ENCODE results near the gene PTPN1. TPM values are rescaled to one million over a fixed set of nuclear protein-coding genes. Genes with fewer than 3 reads are reported as not detected.
"Not testable (repeated sequence)": the region's sequence is repeated elsewhere in the genome, so short reads cannot be mapped to it uniquely, and the experiment has no call there.

The PTPN1 gene
- total RNA-seq, 2 donors from 2014 or later: 31.3 to 33.9 TPM

DNA sequence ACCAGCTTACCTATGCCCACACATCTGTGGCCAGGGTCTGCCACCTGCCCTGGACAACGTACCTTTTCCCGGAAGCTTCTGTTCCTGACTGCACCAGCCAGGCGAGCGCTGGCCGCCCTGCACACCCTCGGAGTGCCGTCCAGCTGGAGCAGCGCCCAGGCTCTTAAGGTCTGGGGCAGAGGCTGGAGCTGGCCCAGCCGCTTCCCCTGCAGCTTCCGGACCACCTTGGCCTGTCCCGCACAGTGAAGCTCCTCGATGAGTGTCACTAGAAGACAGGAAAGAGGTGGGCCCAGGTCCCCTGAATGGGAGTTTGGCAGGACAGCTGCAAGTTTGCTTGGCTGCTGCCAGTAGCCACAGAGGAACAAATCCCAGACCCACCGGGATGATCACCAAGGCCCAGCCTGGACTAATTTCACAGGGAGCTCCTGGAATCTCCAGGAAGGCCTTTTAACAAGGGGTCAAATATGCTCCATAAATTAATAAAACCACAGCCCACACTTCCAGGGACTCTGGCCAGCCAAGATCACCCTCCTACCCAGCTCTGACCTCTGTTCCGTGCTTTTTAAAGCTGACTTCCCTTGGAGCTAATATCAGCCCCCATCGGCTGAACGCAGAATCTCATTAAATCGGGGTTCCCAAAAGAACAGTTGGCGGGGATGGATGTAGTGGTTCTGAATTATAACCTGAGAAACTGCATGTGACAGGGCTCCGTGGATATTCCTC is 82.3 kb downstream of the PTPN1 start:
- no peak for DNase-seq
- ATAC-seq: no peak
- intact Hi-C loops (cut with DNase I, micrococcal nuclease): no loop called here

DNA sequence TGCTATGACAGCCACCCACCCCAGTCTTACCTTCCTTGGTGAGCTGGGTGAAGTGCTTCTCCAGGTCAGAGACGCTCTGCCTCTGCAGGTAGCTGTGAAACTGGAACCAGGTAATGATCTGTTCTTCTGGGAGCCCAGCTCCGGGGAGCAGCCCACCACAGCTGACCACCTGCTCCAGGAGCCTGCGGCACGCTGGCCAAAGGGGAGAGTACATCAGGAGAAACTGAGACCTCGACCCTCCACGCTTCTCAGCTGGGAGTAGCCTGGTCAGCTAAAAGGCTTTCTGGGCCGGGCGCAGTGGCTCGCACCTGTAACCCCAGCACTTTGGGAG is 82.8 kb downstream of the PTPN1 start:
- ATAC-seq (no peak), DNase-seq (no peak)
- intact Hi-C loops (cut with DNase I, micrococcal nuclease): no loop called here

DNA sequence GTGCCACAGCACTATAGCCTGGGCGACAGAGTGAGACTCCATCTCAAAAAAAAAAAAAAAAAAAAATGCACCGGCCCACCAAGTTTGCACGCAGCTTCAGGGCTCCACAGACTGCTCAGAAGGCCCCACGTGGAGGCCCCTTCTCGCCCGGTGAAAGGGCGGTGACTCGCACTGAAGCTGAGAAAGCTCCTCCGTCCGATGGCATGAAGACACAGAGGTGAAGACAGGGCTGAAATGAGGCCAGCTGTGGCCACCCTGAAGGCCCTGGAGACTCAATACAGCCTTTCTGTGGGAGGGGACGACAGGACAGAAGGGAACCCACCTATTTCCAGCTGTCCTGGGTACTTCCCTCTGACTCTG is 84.0 kb downstream of the PTPN1 start:
- DNase-seq (no peak), ATAC-seq (peak; percentile 7)
- intact Hi-C loops (cut with DNase I, micrococcal nuclease): no loop called here

DNA sequence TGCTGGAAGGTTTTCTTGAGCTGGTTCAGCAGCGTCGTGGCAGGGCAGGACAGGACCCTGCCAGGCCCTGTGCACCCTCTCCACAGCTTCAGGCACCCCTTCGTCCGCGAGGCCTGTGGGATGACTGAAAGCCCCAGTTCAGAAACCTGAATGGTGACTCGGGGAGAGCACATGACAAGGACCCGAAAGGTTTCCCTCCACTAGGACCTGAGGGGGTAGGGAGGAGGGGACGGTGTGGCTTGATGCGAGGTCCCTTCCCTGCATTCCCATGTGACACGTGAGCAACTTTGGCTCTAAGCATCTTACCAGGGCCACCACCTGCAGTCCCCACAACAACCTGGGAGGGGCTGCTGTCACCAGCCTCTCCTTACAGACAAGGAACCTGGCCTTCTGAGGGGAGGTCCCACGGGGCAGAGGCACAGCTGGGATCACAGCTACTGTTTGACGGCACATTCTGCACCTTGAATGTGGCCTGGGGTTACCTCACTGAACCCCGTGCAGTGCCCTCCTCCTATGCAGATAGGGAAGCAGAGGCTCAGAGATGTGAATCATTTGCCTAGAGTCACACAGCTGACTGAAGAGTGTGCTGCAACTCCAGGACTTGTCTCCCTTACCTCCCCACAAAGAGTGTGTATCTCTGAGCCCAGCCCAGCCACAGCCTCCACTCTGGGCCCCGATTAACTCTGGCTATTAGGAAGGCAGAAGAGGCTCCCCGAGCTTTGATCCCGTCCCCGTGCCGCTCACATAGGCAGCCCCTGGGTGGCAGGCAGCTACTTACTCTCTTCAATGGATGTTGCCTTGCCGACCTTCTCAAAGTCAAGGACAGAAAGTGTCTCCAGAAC is 84.6 kb downstream of the PTPN1 start:
- ATAC-seq (peak; percentile 13), DNase-seq (no peak)
- intact Hi-C loops (cut with DNase I, micrococcal nuclease): no loop called here

DNA sequence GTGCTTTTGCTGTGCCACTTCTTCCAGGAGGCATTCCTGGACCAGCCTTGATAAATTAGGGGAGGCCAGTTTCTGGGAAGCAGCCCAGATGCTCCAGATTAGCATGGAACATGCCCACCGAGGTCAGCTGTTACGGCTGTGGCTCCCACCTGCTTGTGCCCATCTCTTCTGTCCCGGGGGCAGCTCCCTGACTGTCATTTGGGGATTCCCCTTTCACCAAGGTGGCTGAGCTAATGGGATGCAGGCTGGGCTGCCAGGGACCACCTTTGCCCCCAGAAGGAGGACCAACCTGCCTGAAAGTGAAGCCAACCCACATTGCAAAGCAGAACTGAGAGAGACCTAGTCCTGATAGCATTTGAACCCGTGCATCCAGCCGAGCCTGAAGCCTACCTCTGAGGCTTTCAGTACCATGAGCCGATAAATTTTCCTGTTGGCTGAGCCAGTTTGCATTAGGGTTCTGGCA is 85.3 kb downstream of the PTPN1 start:
- no peak for ATAC-seq
- intact Hi-C loops (cut with DNase I, micrococcal nuclease): no loop called here
- no peak for DNase-seq

DNA sequence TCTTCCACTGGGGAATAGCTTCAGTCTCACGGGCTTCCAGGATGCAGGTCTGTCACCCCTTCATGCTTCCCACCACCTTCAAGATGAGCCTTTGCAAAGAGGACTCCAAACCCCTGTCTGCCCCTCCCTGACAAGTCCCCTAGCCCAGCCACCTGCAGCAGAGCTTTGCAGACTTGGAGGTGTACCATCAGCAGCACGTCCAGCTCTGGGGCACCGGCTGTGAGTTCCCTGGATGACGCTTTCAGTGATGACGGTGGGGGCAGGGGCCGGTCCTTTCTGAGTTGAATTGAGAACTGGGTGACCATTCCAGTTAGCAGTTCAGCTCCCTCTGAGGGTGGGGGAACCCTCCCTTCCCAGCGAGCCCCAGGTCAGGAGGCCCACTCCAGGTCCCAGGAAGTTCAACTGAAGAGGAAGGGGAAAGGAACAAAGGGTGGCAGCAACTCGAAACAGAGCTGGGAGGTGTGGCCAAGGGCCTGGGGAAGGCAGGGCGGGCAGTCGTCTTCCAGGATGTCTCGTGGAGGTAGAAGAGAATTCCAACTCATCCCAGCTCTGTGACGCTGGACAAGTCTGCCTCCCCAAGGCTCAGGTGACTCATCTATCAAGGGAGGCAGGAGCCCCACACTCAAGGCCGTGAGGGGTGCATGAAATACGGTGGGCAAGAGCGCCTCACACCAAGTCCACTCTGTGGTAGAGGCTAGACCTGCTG is 86.0 kb downstream of the PTPN1 start:
- ATAC-seq: peak; percentile 35
- DNase-seq: no peak
- intact Hi-C loops (cut with DNase I, micrococcal nuclease): no loop called here

DNA sequence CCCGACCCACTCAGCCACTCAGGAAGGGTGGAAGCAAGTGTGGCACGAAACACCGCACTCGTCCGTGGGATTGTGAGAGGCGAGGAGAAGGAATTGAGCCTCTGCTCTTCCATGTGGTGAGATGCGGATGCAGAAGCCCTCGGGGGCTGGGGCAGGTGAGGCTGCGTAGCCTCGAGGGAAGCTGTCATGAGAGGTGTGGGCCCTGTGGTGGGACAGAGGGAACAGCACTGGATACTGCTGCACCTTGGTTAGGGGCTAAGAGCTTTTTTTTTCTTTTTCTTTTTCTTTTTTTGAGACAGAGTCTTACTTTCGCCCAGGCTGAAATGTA is 86.5 kb downstream of the PTPN1 start:
- no peak for DNase-seq
- no peak for ATAC-seq
- intact Hi-C loops (cut with DNase I, micrococcal nuclease): no loop called here

DNA sequence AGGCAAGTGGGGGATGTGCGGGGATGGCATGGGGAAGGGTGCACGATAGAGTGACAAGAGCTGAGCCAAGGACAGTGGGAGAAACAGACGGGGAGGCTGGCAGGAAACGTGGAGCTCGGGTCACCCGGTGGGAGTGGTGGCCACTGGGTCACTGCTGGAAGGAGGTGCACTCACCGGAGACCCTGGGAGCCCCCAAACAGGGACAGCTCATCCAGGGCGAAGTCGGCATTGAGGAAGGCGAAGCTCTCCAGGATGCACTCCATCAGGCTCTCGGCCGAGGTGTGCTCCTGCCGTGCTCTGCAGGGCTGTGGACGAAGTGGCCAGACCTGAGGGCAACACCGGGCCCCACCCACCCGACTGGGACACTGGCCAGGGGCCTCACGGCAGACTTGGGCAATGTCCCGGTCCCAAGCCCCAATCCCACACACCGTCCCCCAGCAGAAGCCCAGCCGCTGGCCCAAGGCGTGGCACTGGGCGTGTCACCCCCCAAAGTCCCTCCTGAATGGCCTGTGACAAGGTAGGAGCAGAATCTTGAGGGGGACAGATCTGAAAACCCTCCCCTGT is 87.3 kb downstream of the PTPN1 start:
- DNase-seq (no peak), ATAC-seq (no peak)
- intact Hi-C loops (cut with DNase I, micrococcal nuclease): no loop called here

DNA sequence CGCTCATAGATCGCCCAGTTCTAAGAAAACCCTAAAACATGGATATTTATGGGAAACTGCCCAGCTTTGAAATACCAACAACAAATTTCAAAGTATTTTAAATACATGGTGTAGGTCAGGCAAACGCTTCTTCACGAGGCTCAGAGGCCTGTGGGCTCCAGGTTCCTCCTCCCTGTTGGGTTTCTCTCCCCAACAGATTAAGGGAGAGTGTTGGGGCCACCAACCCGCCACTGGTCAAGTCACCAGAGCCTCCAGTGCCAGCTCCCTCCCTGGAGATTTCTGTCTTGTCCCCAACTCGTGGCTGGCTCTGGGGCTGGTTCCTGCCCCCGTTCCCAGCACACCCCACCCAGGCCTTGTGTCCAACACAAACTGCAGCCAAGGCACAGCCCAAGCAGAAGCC is 87.9 kb downstream of the PTPN1 start:
- intact Hi-C loops (cut with DNase I, micrococcal nuclease): no loop called here
- ATAC-seq (no peak), DNase-seq (no peak)

DNA sequence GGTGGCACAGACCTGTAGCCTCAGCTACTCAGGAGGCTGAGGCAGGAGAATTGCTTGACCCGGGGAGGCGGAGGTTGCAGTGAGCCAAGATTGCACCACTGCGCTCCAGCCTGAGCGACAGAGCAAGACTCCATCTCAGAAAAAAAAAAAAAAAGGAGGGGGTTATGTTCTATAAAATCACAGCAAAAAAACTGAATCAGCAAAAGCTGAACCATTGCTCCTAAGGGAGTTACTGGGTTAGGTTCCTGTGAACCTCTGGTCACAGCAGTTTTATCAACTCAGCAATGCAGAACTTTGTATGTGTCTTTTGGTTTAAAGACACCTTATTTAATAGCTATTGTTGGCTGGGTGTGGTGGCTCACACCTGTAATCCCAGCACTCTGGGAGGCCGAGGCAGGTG is 88.6 kb downstream of the PTPN1 start:
- intact Hi-C loops (cut with DNase I, micrococcal nuclease); DNase-seq; ATAC-seq: not testable (repeated sequence)

DNA sequence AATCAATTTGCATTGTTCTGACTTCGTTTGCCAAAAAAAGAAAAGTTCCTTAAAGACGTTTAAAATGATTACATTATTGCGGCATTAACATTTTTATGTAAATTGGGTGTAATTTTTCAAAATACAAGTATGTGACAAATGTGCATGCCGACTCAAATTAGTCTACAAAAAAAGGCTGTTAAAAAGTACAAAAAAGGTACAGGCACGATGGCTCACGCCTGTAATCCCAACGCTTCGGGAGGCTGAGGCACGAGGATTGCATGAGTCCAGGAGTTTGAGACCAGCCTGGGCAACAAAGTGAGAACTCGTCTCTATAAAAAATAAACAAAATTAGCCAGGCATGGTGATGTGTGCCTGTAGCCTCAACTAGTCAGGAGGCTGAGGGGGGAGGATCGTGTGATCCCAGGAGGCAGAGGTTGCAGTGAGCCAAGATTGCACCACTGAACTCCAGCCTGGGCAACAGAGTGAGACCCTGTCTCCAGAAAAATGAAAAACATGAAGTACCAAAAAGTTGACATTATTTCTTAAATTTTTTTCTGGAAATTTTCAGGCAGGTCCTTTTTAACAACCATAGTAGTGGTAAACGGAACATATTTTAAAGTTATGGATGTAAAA is 90.2 kb downstream of the PTPN1 start:
- intact Hi-C loops (cut with DNase I, micrococcal nuclease): no loop called here
- DNase-seq (no peak), ATAC-seq (no peak)

DNA sequence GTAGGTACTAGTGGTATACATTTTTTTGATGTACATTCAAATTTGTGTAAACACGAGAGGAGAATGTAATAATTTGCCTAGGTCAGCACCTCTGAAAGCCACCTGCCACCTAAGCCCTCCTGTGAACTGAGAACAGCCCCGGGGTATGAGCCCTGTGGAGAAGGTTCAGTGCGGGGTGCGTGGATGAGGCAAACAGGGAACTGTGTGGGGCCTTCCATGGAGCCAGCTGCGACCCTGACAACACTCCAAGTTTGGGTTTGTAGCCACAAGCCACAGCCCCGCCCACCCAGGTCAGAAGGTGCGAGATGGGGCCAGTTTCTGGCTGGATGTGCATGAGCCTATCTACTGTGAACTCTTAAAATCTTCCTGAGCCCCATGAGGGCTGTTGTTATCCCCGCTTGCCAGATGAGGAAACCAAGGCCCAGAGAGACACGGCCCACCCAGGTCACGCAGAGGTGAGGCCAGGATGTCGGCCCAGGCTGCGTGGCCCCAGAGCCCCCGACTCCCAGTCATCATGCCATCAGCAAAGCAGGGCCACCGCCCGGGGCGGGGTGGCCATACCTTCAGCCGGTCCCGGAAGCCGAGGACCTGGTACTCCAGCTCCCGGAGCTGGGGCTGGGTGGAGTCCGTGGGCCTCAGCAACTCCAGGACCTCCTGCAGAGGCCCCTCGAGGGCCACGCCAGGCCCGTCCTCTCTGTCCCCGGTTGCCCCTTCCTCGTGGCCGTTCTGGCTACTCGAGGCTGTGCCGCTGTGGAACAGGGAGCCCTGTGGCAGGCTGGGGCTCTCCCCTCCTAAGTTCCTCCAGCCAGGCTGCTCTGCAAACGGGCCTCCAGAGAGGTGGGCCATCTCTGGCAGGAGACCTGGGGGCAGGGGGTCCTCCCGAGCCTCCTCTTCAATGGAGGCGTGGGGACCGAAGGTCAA is 91.6 kb downstream of the PTPN1 start:
- DNase-seq (no peak), ATAC-seq (peak; percentile 60)
- intact Hi-C loops (cut with DNase I, micrococcal nuclease): no loop called here

DNA sequence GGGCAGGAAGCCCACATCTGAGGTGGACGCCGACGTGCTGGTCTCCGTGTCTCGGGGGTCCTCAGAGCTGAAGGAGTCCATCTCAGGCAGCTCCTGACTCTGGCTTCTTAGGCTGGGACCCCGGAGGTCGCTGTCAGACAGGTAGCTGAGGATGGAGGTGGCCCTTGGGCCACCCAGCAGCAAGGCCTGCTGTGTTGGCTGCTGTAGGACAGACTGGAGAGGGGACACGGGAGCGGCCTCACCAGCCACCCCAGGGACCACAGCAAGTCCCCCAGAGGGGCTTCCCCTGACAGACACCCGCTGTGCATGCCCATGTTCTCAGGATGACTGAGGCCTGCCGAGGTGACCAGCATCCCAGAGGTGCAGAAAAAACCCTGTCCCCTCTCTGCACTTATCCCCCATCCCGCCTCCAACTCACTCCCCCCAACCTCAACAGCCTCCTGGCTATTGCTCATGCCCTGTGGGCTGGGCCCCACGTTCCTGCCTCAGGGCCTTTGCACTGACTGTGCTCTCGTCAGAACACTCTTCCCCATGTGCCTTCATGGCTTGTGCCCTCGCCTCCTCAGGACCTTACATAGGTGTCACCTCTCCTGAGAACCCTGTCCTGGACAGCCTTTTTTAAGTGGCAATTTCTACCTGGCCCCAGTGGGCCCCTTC is 92.4 kb downstream of the PTPN1 start:
- ATAC-seq: no peak
- no peak for DNase-seq
- intact Hi-C loops (cut with DNase I, micrococcal nuclease): no loop called here

DNA sequence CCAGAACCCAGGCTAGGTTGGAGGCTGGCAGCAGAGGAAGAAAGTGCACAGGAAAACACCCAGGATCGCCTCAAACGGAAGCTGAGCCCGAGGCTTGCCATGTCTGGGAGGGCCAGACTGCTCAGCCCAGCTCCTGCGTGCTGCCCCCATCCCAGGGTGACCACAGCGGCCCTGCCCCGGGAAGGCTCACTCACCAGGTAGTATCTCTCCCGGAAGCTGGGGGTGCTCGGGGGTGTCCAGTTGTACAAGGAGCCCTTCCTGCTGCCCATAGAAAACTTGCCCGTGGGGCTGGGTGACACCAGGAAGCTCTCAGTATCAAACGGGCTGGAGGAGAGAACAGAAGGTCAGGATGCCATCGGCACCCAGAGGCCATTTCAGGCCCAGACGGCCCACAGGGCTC is 94.3 kb downstream of the PTPN1 start:
- intact Hi-C loops (cut with DNase I, micrococcal nuclease): no loop called here
- ATAC-seq: no peak
- no peak for DNase-seq

DNA sequence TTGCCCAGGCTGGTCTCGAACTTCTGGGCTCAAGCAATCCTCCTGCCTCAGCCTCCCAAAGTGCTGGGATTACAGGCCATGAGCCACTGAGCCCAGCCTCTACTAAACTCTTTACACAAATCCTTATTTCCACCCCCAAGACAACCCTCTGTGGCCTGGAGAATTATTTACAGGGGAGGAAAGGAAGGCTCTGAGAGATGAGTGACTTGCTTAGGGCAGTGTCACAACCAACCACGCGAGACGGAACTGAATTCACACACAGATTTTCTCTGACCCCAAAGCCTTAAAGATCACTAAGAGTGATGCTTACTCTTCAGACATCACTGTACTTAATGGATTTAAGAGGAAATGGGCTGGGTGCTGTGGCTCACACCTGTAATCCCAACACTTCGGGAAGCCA is 95.0 kb downstream of the PTPN1 start:
- intact Hi-C loops (cut with DNase I, micrococcal nuclease): no loop called here
- DNase-seq (no peak), ATAC-seq (no peak)

DNA sequence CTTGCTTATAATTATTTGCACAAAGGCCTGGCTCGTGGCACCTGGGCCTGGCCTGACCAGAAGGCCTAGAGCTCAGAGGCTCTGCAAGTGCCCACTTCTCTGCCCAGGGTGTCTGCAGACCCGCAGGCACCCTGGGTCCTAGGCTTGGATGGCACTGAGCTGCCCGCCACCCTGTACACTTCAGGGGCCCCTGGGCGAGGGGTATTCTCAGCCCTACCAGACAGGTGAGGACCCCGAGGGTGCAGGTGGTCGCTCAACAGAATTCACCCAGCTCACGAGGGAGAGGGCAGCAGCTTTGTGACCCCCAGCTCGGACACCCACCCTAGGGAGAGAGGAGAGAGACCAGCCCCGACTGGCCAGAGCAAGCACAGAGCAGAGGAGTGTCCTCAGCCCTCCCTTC is 97.3 kb downstream of the PTPN1 start:
- DNase-seq (no peak), ATAC-seq (no peak)
- intact Hi-C loops (cut with DNase I, micrococcal nuclease): no loop called here

DNA sequence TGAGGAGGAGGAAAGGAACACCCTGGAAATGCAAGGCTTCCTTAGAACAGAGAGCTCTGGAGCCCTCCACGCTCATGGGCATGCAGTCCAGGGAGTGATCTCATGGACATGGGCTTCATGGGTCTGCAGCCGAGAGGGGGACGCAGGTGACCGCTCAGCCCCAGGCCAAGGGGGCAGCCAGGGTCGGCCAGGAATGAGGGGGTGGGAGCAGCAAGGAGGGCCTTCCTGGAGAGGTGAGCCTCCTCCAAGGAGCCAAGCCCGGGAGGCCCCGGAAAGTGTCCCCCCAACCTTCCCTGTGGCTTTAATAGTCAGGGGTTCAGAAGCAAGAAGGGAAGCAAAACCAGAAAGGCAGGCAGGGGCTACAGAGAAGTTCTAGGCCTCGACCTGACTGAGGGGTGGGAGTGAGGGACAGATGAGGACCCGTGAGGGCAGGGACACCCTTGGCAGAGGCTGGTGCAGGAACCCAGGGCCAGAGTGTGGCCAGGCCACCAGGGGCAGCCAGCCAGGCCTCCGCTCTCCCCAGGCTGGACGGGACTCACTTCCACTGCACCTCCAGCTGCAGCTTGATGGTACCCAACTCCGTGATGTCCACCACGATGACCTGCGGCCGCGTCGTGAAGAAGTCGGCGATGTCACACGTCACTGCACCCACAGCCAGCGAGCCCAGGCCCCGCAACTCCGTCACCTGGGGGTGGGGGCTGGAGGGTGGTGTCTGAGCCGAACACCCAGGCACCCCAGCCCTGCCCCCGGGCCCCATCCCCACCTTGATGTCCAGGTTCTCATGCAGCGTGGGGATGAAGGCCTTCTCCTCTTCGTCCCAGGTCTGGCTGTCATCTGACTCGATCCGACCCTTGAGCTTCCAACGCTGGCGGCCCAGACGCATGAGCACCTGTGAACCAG is 97.9 kb downstream of the PTPN1 start:
- intact Hi-C loops (cut with DNase I, micrococcal nuclease): no loop called here
- ATAC-seq: no peak

More for the DNA sequence above, 97.9 kb downstream of the PTPN1 start:
- DNase-seq: no peak

Data from left colon (tissue), 2 donors.